H1 (cell line): Measurements from ENCODE around the gene GINS2. TPM values are rescaled to one million over a fixed set of nuclear protein-coding genes. Genes with fewer than 3 reads are reported as not detected.
A peak's percentile ranks its signal among the peaks of the same experiment; 100 is the strongest.

Source experiments
- CTCF ChIA-PET: fragments of 300-600 bp; sonication (Branson Sonifier 250); formaldehyde crosslinking; loops from one replicate; lab custom pipeline; 2021; ENCODE audit not compliant: partially characterized antibody; lab: Charles Lee
- POLR2A ChIA-PET: fragments of 300-600 bp; sonication (Branson Sonifier 250); formaldehyde crosslinking; loops from one replicate; lab custom pipeline; 2021; ENCODE audit warnings: inconsistent platforms; ENCODE audit not compliant: partially characterized antibody; lab: Charles Lee
- DNase-seq, 2 experiments: peaks; one replicate each; pipeline versions ENCODE4 v3.0.0 to v3.0.0-alpha.2; 2010 to 2022; ENCODE audit warnings: low spot score in 2 of 2, low read depth in 1 of 2, mixed read lengths in 1 of 2
- FAIRE-seq: peaks from 2 replicates; lab custom pipeline; 2011; peaks lifted over from hg19 to GRCh38; lab: Jason Lieb, UNC
- H2AFZ ChIP-seq: 2 replicates; pipeline ENCODE4 v1.8.1; 2012; ENCODE audit warnings: low read length, inconsistent platforms
- H2AK5ac ChIP-seq: 2 replicates; pipeline ENCODE4 v1.6.1; 2013; ENCODE audit warnings: low read depth, low read length
- H2BK120ac ChIP-seq: replicated peaks from 2 replicates; pipeline ENCODE3; 2013; ENCODE audit warnings: low read depth, low read length, inconsistent platforms
- H2BK12ac ChIP-seq: 2 replicates; pipeline ENCODE4 v1.6.1; 2013; ENCODE audit warnings: low read depth, low read length
- H2BK15ac ChIP-seq: 2 replicates; pipeline ENCODE4 v1.6.1; 2013; ENCODE audit warnings: low read length
- H2BK20ac ChIP-seq: 2 replicates; pipeline ENCODE4 v1.6.1; 2013; ENCODE audit warnings: low read length
- H2BK5ac ChIP-seq: 2 replicates; pipeline ENCODE4 v1.6.1; 2013; ENCODE audit warnings: low read depth, low read length
- H3K14ac ChIP-seq: 2 replicates; pipeline ENCODE4 v1.6.1; 2013; ENCODE audit warnings: inconsistent platforms; ENCODE audit not compliant: insufficient read length
- H3K18ac ChIP-seq: 2 replicates; pipeline ENCODE4 v1.6.1; 2013; ENCODE audit warnings: low read length; ENCODE audit errors: extremely low read depth
- H3K23ac ChIP-seq: 2 replicates; pipeline ENCODE4 v1.6.1; 2013; ENCODE audit warnings: inconsistent platforms; ENCODE audit not compliant: insufficient read length
- H3K23me2 ChIP-seq: 2 replicates; pipeline ENCODE4 v1.6.1; 2013; ENCODE audit warnings: low read depth, low read length
- H3K27ac ChIP-seq: 2 replicates; pipeline ENCODE4 v1.6.1; 2011; ENCODE audit warnings: low read depth, low read length, inconsistent platforms
- H3K27me3 ChIP-seq, 4 experiments: replicated peaks in 1 of 4; 1 replicate in 1 of 4; 2 replicates in 3 of 4; pipeline versions ENCODE4 v1.6.1 to v1.8.1; 2011 to 2013; ENCODE audit warnings: low read length in 3 of 4, mild to moderate bottlenecking in 3 of 4, inconsistent platforms in 2 of 4, mixed read lengths in 2 of 4, moderate library complexity in 1 of 4; ENCODE audit not compliant: control insufficient read depth in 3 of 4, insufficient read depth in 3 of 4; ENCODE audit errors: extremely low read depth in 1 of 4
- H3K36me3 ChIP-seq, 4 experiments: 2 replicates each; pipeline versions ENCODE4 v1.6.1 to v1.8.1; 2011 to 2013; ENCODE audit warnings: mild to moderate bottlenecking in 4 of 4, low read length in 3 of 4, moderate library complexity in 2 of 4, control low read depth in 1 of 4, inconsistent platforms in 1 of 4; ENCODE audit not compliant: insufficient read depth in 4 of 4, control insufficient read depth in 2 of 4
- H3K4ac ChIP-seq: replicated peaks from 2 replicates; pipeline ENCODE3; 2013; ENCODE audit warnings: low read length, low read depth, mixed read lengths, inconsistent platforms; ENCODE audit not compliant: insufficient read length
- H3K4me1 ChIP-seq, 4 experiments: replicated peaks in 1 of 4; 1 replicate in 1 of 4; 2 replicates in 3 of 4; pipeline versions ENCODE4 v1.6.1 to v1.8.1; 2011 to 2013; ENCODE audit warnings: low read length in 3 of 4, inconsistent platforms in 2 of 4, mixed read lengths in 1 of 4; ENCODE audit not compliant: insufficient read depth in 4 of 4, control insufficient read depth in 3 of 4
- H3K4me2 ChIP-seq, 2 experiments: 2 replicates each; pipeline versions ENCODE4 v1.6.1 to v1.8.1; 2011 to 2013; ENCODE audit warnings: low read depth in 2 of 2, low read length in 2 of 2, control low read depth in 1 of 2, inconsistent platforms in 1 of 2, mild to moderate bottlenecking in 1 of 2; ENCODE audit not compliant: insufficient read depth in 1 of 2
- H3K4me3 ChIP-seq, 4 experiments: fragments of 200-600, 300-600 bp in 1 of 4; sonication (generic), shearing (Covaris generic), sonication (Bioruptor Twin) in 1 of 4; 2 replicates each; pipeline versions ENCODE4 v1.5.1 to v1.8.1; 2011 to 2016; ENCODE audit warnings: low read length in 4 of 4, low read depth in 3 of 4, control low read depth in 2 of 4, inconsistent platforms in 2 of 4, mild to moderate bottlenecking in 2 of 4, mixed read lengths in 1 of 4, moderate library complexity in 1 of 4; ENCODE audit not compliant: insufficient read depth in 2 of 4; ENCODE audit errors: extremely low read depth in 1 of 4
- H3K56ac ChIP-seq: replicated peaks from 2 replicates; pipeline ENCODE3; 2013; ENCODE audit warnings: low read depth, mild to moderate bottlenecking, mixed read lengths, low read length, inconsistent platforms; ENCODE audit not compliant: insufficient read length
- H3K79me1 ChIP-seq: 2 replicates; pipeline ENCODE4 v1.6.1; 2013; ENCODE audit warnings: low read depth, low read length, control low read depth
- H3K79me2 ChIP-seq, 2 experiments: 2 replicates each; pipeline versions ENCODE4 v1.6.1 to v1.8.1; 2012 to 2013; ENCODE audit warnings: low read length in 2 of 2, mild to moderate bottlenecking in 2 of 2, inconsistent platforms in 1 of 2; ENCODE audit not compliant: insufficient read depth in 2 of 2, control insufficient read depth in 1 of 2
- H3K9ac ChIP-seq, 4 experiments: replicated peaks in 1 of 4; 1 replicate in 1 of 4; 2 replicates in 3 of 4; pipeline versions ENCODE4 v1.6.1 to v1.8.1; 2011 to 2013; ENCODE audit warnings: low read depth in 3 of 4, low read length in 3 of 4, control low read depth in 2 of 4, mild to moderate bottlenecking in 2 of 4, moderate library complexity in 2 of 4, inconsistent platforms in 1 of 4; ENCODE audit errors: extremely low read depth in 1 of 4
- H3K9me3 ChIP-seq, 2 experiments: 2 replicates each; pipeline versions ENCODE4 v1.6.1 to v1.8.1; 2012 to 2013; ENCODE audit warnings: mild to moderate bottlenecking in 2 of 2, moderate library complexity in 2 of 2, control low read depth in 1 of 2, inconsistent platforms in 1 of 2, low read depth in 1 of 2, low read length in 1 of 2, mixed read lengths in 1 of 2; ENCODE audit not compliant: insufficient read depth in 2 of 2
- H4K20me1 ChIP-seq, 2 experiments: replicated peaks in 1 of 2; 2 replicates each; pipeline versions ENCODE3 to v1.8.1; 2011 to 2013; ENCODE audit warnings: inconsistent platforms in 2 of 2, low read length in 2 of 2, mild to moderate bottlenecking in 1 of 2; ENCODE audit not compliant: insufficient read depth in 2 of 2, control insufficient read depth in 1 of 2
- H4K5ac ChIP-seq: 2 replicates; pipeline ENCODE4 v1.6.1; 2013; ENCODE audit warnings: low read length, low read depth, mixed read lengths, inconsistent platforms; ENCODE audit not compliant: insufficient read length
- H4K8ac ChIP-seq: 2 replicates; pipeline ENCODE4 v1.8.0; 2013; ENCODE audit warnings: mild to moderate bottlenecking, moderate library complexity, low read length, inconsistent platforms; ENCODE audit not compliant: insufficient read depth; ENCODE audit errors: extremely low read depth
- H4K91ac ChIP-seq: replicated peaks from 2 replicates; pipeline ENCODE3; 2013; ENCODE audit warnings: low read length, mixed read lengths, inconsistent platforms; ENCODE audit not compliant: insufficient read length
- CBX5 ChIP-seq: fragments of 300-800, 300-1000 bp; sonication (generic); IDR thresholded peaks from 2 replicates; pipeline ENCODE4 v1.7.1; 2016; ENCODE audit warnings: antibody characterized with exemption, low read length, low read depth
- GABPA ChIP-seq: IDR thresholded peaks from 2 replicates; pipeline ENCODE4 v1.6.1; 2011; ENCODE audit warnings: mild to moderate bottlenecking, low read length, moderate library complexity, borderline replicate concordance; ENCODE audit not compliant: insufficient read depth
- HDAC2 ChIP-seq, 2 experiments: fragments of 300-600 bp in 1 of 2; sonication (generic) in 1 of 2; IDR thresholded peaks; 2 replicates each; pipeline ENCODE4 v1.6.1; 2011 to 2012; ENCODE audit warnings: low read depth in 2 of 2, low read length in 2 of 2, mild to moderate bottlenecking in 2 of 2, moderate library complexity in 2 of 2, borderline replicate concordance in 1 of 2, inconsistent platforms in 1 of 2
- KDM1A ChIP-seq: fragments of 200-600, 300-600 bp; sonication (generic); IDR thresholded peaks from 2 replicates; pipeline ENCODE4 v1.7.1; 2016; ENCODE audit warnings: mild to moderate bottlenecking, low read length, borderline replicate concordance
- RNF2 ChIP-seq: fragments of 200-900, 300-1000 bp; sonication (generic); IDR thresholded peaks from 2 replicates; pipeline ENCODE4 v1.7.1; 2016; ENCODE audit warnings: borderline replicate concordance, low read depth, mild to moderate bottlenecking, antibody characterized with exemption, low read length; ENCODE audit not compliant: poor library complexity, severe bottlenecking; ENCODE audit errors: missing control alignments
- RXRA ChIP-seq: IDR thresholded peaks from 2 replicates; pipeline ENCODE4 v1.6.1; 2011; ENCODE audit warnings: low read depth, mild to moderate bottlenecking, low read length, moderate library complexity; ENCODE audit not compliant: insufficient read depth
- SUZ12 ChIP-seq: fragments of 200-600 bp; sonication (generic); IDR thresholded peaks from 2 replicates; pipeline ENCODE4 v1.6.1; 2012; ENCODE audit warnings: mild to moderate bottlenecking, inconsistent platforms, low read length, moderate library complexity, mixed read lengths
- WGBS, 2 experiments: shearing (Covaris generic) in 1 of 2; methylation state at CpG; one replicate each; pipeline versions ENCODE4 v1.1.6 to v1.1.7; 2013 to 2015; ENCODE audit warnings: low lambda C conversion rate in 2 of 2, mixed read lengths in 2 of 2, inconsistent platforms in 1 of 2, low coverage in 1 of 2, missing lambda C conversion rate in 1 of 2; ENCODE audit not compliant: insufficient replicate concordance in 2 of 2, insufficient coverage in 1 of 2, insufficient read length in 1 of 2; ENCODE audit errors: extremely low coverage in 1 of 2, missing lambda C conversion rate in 1 of 2; 5-methylcytosine and 5-hydroxymethylcytosine counted together
- polyA plus RNA-seq, 7 experiments: library from polyadenylated mRNA; depleted of rRNA in 3 of 7; stranded (reverse) in 5 of 7; unstranded in 2 of 7; fragments of >200 nt in 5 of 7; fragments of 200-250 nt in 2 of 7; gene quantifications; 1 replicate in 5 of 7; 2 replicates in 1 of 7; 4 replicates in 1 of 7; pipeline versions ENCODE4 v1.2.1 to v1.2.3, GENCODE V29; 2011 to 2013; ENCODE audit warnings: missing spikeins in 2 of 7, mixed read lengths in 2 of 7
- total RNA-seq: library from RNA; stranded (reverse); fragmentation: NEBNext Ultra II Directional; extraction: Animal tissue kit (Norgen Biotek cat#: 25700); gene quantifications from 2 replicates; pipeline ENCODE4 v1.2.1, GENCODE V29; 2021
- TF ChIP-seq, protein P1 (sequence below), 3 experiments: IDR thresholded peaks; 1 replicate in 2 of 3; 2 replicates in 1 of 3; pipeline versions ENCODE4 v1.5.1 to v1.6.1; 2011; ENCODE audit warnings: low read length in 3 of 3, mild to moderate bottlenecking in 3 of 3, inconsistent platforms in 2 of 3, low read depth in 1 of 3, moderate library complexity in 1 of 3; ENCODE audit not compliant: insufficient read depth in 1 of 3; ENCODE audit errors: control extremely low read depth in 1 of 3

Gene GINS2
- total and polyA plus RNA-seq, 2 of the 8 experiments (the other 6 are each of a cell fraction or from before 2014, with no cell fraction given): 29.4 to 59.1 TPM

DNA sequence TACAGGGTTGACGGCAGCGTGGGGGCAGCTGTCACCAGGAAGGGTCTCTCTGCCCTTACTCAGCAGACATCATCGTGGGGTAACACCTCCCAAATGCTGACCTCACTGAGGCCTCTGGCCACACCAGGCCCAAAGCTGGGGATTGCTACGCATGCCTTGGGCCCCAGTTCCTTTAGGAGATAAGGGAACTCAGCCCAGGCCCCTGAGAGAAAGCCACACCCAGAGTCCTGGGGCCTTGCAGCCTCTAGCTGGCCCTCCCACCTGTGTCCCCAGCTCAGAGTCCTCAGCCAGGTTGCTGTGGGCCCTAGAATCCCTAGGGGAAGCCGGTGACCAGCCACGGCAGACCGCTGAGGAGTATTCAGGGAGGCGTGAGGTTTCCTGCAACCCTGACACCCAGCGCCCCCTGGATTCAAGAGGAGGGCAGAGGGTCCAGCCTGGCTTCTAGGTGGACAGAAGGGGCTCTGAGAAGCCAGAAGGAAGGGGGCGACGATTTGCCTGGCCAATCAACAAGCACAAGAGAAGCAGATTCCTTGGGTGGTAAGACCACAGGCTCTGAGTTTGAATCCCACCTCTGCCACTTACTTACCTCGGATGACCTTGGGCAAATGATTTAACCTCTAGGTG, 10.3 kb upstream of the GINS2 start:
- H3K79me2 ChIP-seq: no peaks in the 10 kb centered on the region
- no peaks in the 10 kb centered on the region for H3K9me3 ChIP-seq
- H4K91ac ChIP-seq: no peak overlapping the region
- no peaks in the 10 kb centered on the region for H4K20me1 ChIP-seq
- 72% methylated on average over 11 of the region's 12 CpGs; no CpG with 5 or more reads in 1 of the 2 experiments for WGBS, 2 experiments
- H2AK5ac ChIP-seq: no peak overlapping the region
- H2BK12ac ChIP-seq: no peak overlapping the region
- H3K9ac ChIP-seq: no peak overlapping the region
- peak in 1 of 2 experiments; percentile 74 for DNase-seq
- H3K14ac ChIP-seq: no peak overlapping the region
- H3K18ac ChIP-seq: no peak overlapping the region
- no peak overlapping the region for H3K4me3 ChIP-seq
- H3K27me3 ChIP-seq: no peaks in the 10 kb centered on the region
- H3K4me1 ChIP-seq: peaks cover 0 to 6% (median 2%) of the 10 kb centered on the region in 4 experiments; a peak in 3 of 7 replicates
- H4K8ac ChIP-seq: no peak overlapping the region
- ChIA-PET CTCF (interaction anchor here (0.6 to 37.0 kb wide), 16 partner anchors 8 to 237 kb away, joined by 3 to 620 read pairs (median 4); partner anchors contain the start of gene GINS2), POLR2A (interaction anchor here (1.2 to 2.5 kb wide), 4 partner anchors 10 to 36 kb away, joined by 3 to 12 read pairs (median 5); partner anchors contain the start of gene GINS2)
- H3K4ac ChIP-seq: no peak overlapping the region
- no peak overlapping the region for H2AFZ ChIP-seq
- H2BK15ac ChIP-seq: peak overlapping the region; percentile 98; the same call in 1 of the 2 replicates
- no peak overlapping the region for H2BK120ac ChIP-seq
- FAIRE-seq: no peak
- H3K23ac ChIP-seq: no peak overlapping the region
- H3K27ac ChIP-seq: no peak overlapping the region
- H3K79me1 ChIP-seq: no peaks in the 10 kb centered on the region
- no peak overlapping the region for H3K4me2 ChIP-seq
- no peak overlapping the region for H2BK20ac ChIP-seq
- H4K5ac ChIP-seq: no peak overlapping the region
- no peaks in the 10 kb centered on the region for H3K23me2 ChIP-seq
- H3K56ac ChIP-seq: no peak overlapping the region
- no peaks in the 10 kb centered on the region for H3K36me3 ChIP-seq
- H2BK5ac ChIP-seq: no peak overlapping the region
- no peak for TF ChIP-seq RXRA
- no peak for TF ChIP-seq RNF2
- TF ChIP-seq SUZ12: no peak
- TF ChIP-seq HDAC2 (IDR thresholded peaks at IDR 0.05; ENCODE audit: borderline replicate concordance in 1 of 2, low read depth in 2 of 2, low read length in 2 of 2): no peak
- no peak for TF ChIP-seq KDM1A
- TF ChIP-seq, protein P1, sequence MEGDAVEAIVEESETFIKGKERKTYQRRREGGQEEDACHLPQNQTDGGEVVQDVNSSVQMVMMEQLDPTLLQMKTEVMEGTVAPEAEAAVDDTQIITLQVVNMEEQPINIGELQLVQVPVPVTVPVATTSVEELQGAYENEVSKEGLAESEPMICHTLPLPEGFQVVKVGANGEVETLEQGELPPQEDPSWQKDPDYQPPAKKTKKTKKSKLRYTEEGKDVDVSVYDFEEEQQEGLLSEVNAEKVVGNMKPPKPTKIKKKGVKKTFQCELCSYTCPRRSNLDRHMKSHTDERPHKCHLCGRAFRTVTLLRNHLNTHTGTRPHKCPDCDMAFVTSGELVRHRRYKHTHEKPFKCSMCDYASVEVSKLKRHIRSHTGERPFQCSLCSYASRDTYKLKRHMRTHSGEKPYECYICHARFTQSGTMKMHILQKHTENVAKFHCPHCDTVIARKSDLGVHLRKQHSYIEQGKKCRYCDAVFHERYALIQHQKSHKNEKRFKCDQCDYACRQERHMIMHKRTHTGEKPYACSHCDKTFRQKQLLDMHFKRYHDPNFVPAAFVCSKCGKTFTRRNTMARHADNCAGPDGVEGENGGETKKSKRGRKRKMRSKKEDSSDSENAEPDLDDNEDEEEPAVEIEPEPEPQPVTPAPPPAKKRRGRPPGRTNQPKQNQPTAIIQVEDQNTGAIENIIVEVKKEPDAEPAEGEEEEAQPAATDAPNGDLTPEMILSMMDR (IDR thresholded peaks at IDR 0.05; ENCODE audit: control extremely low read depth in 1 of 3, insufficient read depth in 1 of 3, low read depth in 1 of 3, low read length in 3 of 3): peak; percentile 59 to 64 (median 59)
- TF ChIP-seq CBX5: no peak
- 0 out of 2 replicates have a peak, but pooled peaks have one; percentile 34 for TF ChIP-seq GABPA
